SKM-1 (cell line): Measurements from ENCODE around the gene ANKRD52.
A peak's percentile ranks its signal among the peaks of the same experiment; 100 is the strongest.
"Not testable (repeated sequence)": the region's sequence is repeated elsewhere in the genome, so short reads cannot be mapped to it uniquely, and the experiment has no call there.

ENCODE experiments used
- DNase-seq: peaks from one replicate; lab custom pipeline; 2025; ENCODE audit not compliant: unreplicated experiment; lab: John Stamatoyannopoulos, UW

Gene ANKRD52

GRCh38 chr12:56258068-56258819, at the start of gene ANKRD52:
ANKRD52 (minus strand) TSS chr12:56258384; CDS start chr12:56258269, 115 bp downstream.
- no peak for DNase-seq

GRCh38 chr12:56307221-56307965, 49.2 kb upstream of the ANKRD52 start:
- no peak for DNase-seq

- DNase-seq: no peak
These were observed 46.8 kb upstream of the ANKRD52 start for GRCh38 chr12:56304872-56305590.

- no peak for DNase-seq
These were observed 46.1 kb upstream of the ANKRD52 start for GRCh38 chr12:56304276-56304675.

GRCh38 chr12:56300644-56301464, 42.7 kb upstream of the ANKRD52 start:
- DNase-seq: no peak

GRCh38 chr12:56299853-56300643, 41.9 kb upstream of the ANKRD52 start, which contains the start of gene CS:
CS (minus strand) TSS chr12:56300330; CDS start chr12:56300201, 129 bp downstream.
- DNase-seq: peak; percentile 80

- peak; percentile 20 for DNase-seq
These were observed 41.2 kb upstream of the ANKRD52 start for GRCh38 chr12:56299308-56299852.

GRCh38 chr12:56298828-56299227, 40.6 kb upstream of the ANKRD52 start:
- DNase-seq: no peak

GRCh38 chr12:56297400-56297799, 39.2 kb upstream of the ANKRD52 start:
- DNase-seq: no peak

- no peak for DNase-seq
These were observed 38.1 kb upstream of the ANKRD52 start for GRCh38 chr12:56296295-56296694.

- DNase-seq: no peak
These were observed 35.6 kb upstream of the ANKRD52 start for GRCh38 chr12:56293795-56294194.

GRCh38 chr12:56288705-56289387, 30.7 kb upstream of the ANKRD52 start:
- no peak for DNase-seq

- no peak for DNase-seq
These were observed 28.1 kb upstream of the ANKRD52 start for GRCh38 chr12:56286044-56286830.

GRCh38 chr12:56284263-56284662, 26.1 kb upstream of the ANKRD52 start:
- not testable (repeated sequence) for DNase-seq

- DNase-seq: no peak
These were observed 24.4 kb upstream of the ANKRD52 start for GRCh38 chr12:56282579-56282978.

GRCh38 chr12:56282030-56282429, 23.8 kb upstream of the ANKRD52 start:
- DNase-seq: no peak

- DNase-seq: no peak
These were observed 22.7 kb upstream of the ANKRD52 start for GRCh38 chr12:56280849-56281248.

GRCh38 chr12:56278905-56279304, 20.7 kb upstream of the ANKRD52 start:
- no peak for DNase-seq
